ENCODE measurements around the gene ZBTB22.
"Not testable (repeated sequence)": the region's sequence is repeated elsewhere in the genome, so short reads cannot be mapped to it uniquely, and the experiment has no call there.

DNA sequence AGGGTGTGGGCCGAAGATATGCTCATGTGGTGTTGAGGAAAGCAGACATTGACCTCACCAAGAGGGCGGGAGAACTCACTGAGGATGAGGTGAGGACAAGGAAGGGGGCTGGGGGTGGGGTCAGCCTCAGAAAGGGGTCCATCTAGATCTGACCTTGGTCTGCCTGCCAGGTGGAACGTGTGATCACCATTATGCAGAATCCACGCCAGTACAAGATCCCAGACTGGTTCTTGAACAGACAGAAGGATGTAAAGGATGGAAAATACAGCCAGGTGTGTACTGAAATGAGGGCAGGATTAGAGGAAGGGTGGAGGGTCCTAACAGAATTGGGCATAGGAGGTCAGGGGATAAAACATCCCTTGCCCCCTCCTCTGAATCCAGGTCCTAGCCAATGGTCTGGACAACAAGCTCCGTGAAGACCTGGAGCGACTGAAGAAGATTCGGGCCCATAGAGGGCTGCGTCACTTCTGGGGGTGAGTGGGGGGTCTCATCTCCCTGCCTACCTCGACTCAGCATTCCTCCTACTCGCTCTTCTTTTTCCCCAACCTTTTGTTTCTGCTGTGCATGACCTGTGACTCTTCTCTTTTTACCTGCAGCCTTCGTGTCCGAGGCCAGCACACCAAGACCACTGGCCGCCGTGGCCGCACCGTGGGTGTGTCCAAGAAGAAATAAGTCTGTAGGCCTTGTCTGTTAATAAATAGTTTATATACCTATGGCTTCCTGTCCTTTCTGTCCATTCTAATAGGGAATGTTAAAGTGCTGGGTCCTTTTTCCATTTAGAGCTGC lies 41.6 kb downstream of the ZBTB22 start:
- not testable (repeated sequence) for TF ChIP-seq POLR2A (IDR thresholded peaks at IDR 0.05; ENCODE audit: borderline replicate concordance, extremely low read depth, insufficient read depth, insufficient read length)
- TF ChIP-seq, protein P1, sequence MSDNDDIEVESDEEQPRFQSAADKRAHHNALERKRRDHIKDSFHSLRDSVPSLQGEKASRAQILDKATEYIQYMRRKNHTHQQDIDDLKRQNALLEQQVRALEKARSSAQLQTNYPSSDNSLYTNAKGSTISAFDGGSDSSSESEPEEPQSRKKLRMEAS (IDR thresholded peaks at IDR 0.05) = not testable (repeated sequence)
- TF ChIP-seq, protein P2, sequence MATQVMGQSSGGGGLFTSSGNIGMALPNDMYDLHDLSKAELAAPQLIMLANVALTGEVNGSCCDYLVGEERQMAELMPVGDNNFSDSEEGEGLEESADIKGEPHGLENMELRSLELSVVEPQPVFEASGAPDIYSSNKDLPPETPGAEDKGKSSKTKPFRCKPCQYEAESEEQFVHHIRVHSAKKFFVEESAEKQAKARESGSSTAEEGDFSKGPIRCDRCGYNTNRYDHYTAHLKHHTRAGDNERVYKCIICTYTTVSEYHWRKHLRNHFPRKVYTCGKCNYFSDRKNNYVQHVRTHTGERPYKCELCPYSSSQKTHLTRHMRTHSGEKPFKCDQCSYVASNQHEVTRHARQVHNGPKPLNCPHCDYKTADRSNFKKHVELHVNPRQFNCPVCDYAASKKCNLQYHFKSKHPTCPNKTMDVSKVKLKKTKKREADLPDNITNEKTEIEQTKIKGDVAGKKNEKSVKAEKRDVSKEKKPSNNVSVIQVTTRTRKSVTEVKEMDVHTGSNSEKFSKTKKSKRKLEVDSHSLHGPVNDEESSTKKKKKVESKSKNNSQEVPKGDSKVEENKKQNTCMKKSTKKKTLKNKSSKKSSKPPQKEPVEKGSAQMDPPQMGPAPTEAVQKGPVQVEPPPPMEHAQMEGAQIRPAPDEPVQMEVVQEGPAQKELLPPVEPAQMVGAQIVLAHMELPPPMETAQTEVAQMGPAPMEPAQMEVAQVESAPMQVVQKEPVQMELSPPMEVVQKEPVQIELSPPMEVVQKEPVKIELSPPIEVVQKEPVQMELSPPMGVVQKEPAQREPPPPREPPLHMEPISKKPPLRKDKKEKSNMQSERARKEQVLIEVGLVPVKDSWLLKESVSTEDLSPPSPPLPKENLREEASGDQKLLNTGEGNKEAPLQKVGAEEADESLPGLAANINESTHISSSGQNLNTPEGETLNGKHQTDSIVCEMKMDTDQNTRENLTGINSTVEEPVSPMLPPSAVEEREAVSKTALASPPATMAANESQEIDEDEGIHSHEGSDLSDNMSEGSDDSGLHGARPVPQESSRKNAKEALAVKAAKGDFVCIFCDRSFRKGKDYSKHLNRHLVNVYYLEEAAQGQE (IDR thresholded peaks at IDR 0.05; ENCODE audit: low read depth) = not testable (repeated sequence)
